HepG2 (cell line): ENCODE measurements around the gene ZMYND10. TPM values are rescaled to one million over a fixed set of nuclear protein-coding genes. Genes with fewer than 3 reads are reported as not detected.

Experiments
- CHD2 ChIP-seq: IDR thresholded peaks from 2 replicates; pipeline ENCODE4 v1.6.1; 2011; ENCODE audit warnings: low read depth, low read length, improper control_type of control experiment
- EP300 ChIP-seq, 3 experiments: sonication (generic) in 1 of 3; formaldehyde crosslinking in 1 of 3; IDR thresholded peaks; 2 replicates each; pipeline versions ENCODE4 v1.5.1 to v1.6.1; 2011 to 2020; ENCODE audit warnings: low read depth in 2 of 3, low read length in 2 of 3, borderline replicate concordance in 1 of 3, improper control_type of control experiment in 1 of 3, mild to moderate bottlenecking in 1 of 3, missing genetic modification reagents in 1 of 3, moderate library complexity in 1 of 3
- HNRNPH1 ChIP-seq: fragments of 200-400 bp; formaldehyde crosslinking; optimal IDR thresholded peaks from 2 replicates; pipeline ENCODE3; 2017; ENCODE audit warnings: mild to moderate bottlenecking, low read depth, low read length
- POLR2AphosphoS5 ChIP-seq: IDR thresholded peaks from 2 replicates; pipeline ENCODE4 v1.6.1; 2012; ENCODE audit warnings: low read depth, low read length
- PPARG ChIP-seq: conservative IDR thresholded peaks from 2 replicates; pipeline ENCODE4 v1.6.1; 2016; ENCODE audit warnings: missing biosample characterization, missing genetic modification reagents
- RBAK ChIP-seq: sonication (generic); formaldehyde crosslinking; IDR thresholded peaks from 2 replicates; pipeline ENCODE4 v1.5.1; 2020; ENCODE audit warnings: mild to moderate bottlenecking, missing genetic modification reagents
- RFX1 ChIP-seq: fragments of 450-650 bp; IDR thresholded peaks from 2 replicates; pipeline ENCODE4 v1.6.1; 2017
- RFXANK ChIP-seq: IDR thresholded peaks from 2 replicates; pipeline ENCODE4 v1.6.1; 2016
- SATB2 ChIP-seq: sonication (generic); formaldehyde crosslinking; IDR thresholded peaks from 2 replicates; pipeline ENCODE4 v1.5.0; 2020; ENCODE audit warnings: missing genetic modification reagents
- SYNCRIP ChIP-seq: fragments of 200-400 bp; formaldehyde crosslinking; IDR thresholded peaks from 2 replicates; pipeline ENCODE4 v1.6.1; 2018; ENCODE audit warnings: mild to moderate bottlenecking, low read depth, low read length; ENCODE audit not compliant: insufficient read depth
- ZNF350 ChIP-seq: sonication (generic); formaldehyde crosslinking; IDR thresholded peaks from 2 replicates; pipeline ENCODE4 v1.4.0; 2020; ENCODE audit warnings: mild to moderate bottlenecking, low read depth, missing genetic modification reagents, borderline replicate concordance
- ZNF496 ChIP-seq: sonication (generic); formaldehyde crosslinking; IDR thresholded peaks from 2 replicates; pipeline ENCODE4 v1.8.1; 2023; ENCODE audit warnings: mild to moderate bottlenecking, moderate library complexity, missing genetic modification reagents; ENCODE audit not compliant: insufficient replicate concordance
- ZNF567 ChIP-seq: sonication (generic); formaldehyde crosslinking; IDR thresholded peaks from 2 replicates; pipeline ENCODE4 v1.8.1; 2023; ENCODE audit warnings: mild to moderate bottlenecking, missing genetic modification reagents, borderline replicate concordance
- ZSCAN29 ChIP-seq: sonication (generic); formaldehyde crosslinking; conservative IDR thresholded peaks from 2 replicates; pipeline ENCODE4 v1.4.0; 2020; ENCODE audit warnings: mild to moderate bottlenecking, missing genetic modification reagents
- polyA plus RNA-seq, 8 experiments: library from polyadenylated mRNA; depleted of rRNA in 3 of 8; stranded (reverse) in 7 of 8; unstranded in 1 of 8; fragments of >200 nt; fragmentation: Illumina TruSeq in 4 of 8; extraction: Trizol in 4 of 8; gene quantifications; 2 replicates each; pipeline versions ENCODE4 v1.2.1 to v1.2.3, GENCODE V29; 2011 to 2016; ENCODE audit warnings: low read depth in 4 of 8, missing spikeins in 1 of 8, mixed read lengths in 1 of 8; ENCODE audit not compliant: insufficient read depth in 1 of 8
- total RNA-seq, 5 experiments: library from RNA; depleted of rRNA; stranded (reverse); fragments of >200 nt; fragmentation: Illumina TruSeq; extraction: Trizol; gene quantifications; 2 replicates each; pipeline ENCODE4 v1.2.3, GENCODE V29; 2016; ENCODE audit warnings: low read depth in 1 of 5
- TF ChIP-seq, protein P1 (sequence below): sonication (generic); formaldehyde crosslinking; IDR thresholded peaks from 2 replicates; pipeline ENCODE4 v1.5.0; 2020; ENCODE audit warnings: missing genetic modification reagents
- TF ChIP-seq, protein P2 (sequence below): sonication (generic); formaldehyde crosslinking; IDR thresholded peaks from 2 replicates; pipeline ENCODE4 v1.4.0; 2020; ENCODE audit warnings: mild to moderate bottlenecking, missing genetic modification reagents
- TF ChIP-seq, protein P3 (sequence below): sonication (generic); formaldehyde crosslinking; IDR thresholded peaks from 2 replicates; pipeline ENCODE4 v1.4.0; 2020; ENCODE audit warnings: missing genetic modification reagents, borderline replicate concordance
- TF ChIP-seq, protein P4 (sequence below): IDR thresholded peaks from 2 replicates; pipeline ENCODE4 v1.4.0; 2020; ENCODE audit warnings: mild to moderate bottlenecking, missing genetic modification reagents
- TF ChIP-seq, protein P5 (sequence below): sonication (generic); formaldehyde crosslinking; IDR thresholded peaks from 2 replicates; pipeline ENCODE4 v1.8.1; 2023; ENCODE audit warnings: mild to moderate bottlenecking, moderate library complexity, missing genetic modification reagents

Gene ZMYND10
- total and polyA plus RNA-seq, 2 of the 13 experiments (the other 11 are each of a cell fraction or from before 2014, with no cell fraction given): 0.60 to 0.74 TPM

DNA sequence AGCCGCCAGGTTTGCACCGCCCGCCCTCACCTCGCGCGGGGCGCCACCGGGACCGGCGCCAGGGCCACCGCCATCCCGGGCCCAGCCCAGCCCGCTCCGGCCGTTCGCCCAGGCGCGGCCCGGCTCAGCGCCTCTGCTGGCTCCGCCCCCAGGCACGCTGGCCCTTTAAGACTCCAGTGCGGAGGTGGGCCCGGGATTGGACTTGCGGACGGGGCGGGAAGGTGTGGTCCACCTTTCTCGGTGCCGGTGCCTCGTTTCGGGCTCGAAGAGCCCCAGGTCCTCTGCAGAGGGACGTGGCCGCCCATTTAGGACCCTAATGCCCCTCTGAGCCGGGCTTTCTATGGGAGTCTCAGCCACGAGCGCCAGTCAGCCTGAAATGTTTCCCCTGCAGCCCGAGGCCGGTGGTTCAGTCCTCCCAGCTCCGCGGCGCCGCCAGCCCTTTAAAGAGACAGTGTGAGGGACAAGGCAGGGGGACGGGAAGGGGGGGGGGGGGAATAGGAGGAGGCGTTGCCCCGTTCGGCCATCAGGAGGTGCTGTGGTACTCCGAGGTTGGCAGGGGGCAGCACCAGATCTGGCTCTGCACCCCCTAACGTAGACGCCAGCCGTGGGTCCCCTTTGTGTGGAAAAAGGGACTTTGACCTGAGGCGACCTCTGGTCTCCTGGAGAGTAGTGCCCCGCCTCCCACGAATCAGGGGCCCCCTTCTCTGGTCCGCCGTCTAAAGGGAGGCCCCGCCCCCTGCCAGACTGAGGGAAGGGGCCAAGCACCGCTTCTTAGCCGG is 24.0 kb downstream of the ZMYND10 start (continued):
- TF ChIP-seq, protein P1, sequence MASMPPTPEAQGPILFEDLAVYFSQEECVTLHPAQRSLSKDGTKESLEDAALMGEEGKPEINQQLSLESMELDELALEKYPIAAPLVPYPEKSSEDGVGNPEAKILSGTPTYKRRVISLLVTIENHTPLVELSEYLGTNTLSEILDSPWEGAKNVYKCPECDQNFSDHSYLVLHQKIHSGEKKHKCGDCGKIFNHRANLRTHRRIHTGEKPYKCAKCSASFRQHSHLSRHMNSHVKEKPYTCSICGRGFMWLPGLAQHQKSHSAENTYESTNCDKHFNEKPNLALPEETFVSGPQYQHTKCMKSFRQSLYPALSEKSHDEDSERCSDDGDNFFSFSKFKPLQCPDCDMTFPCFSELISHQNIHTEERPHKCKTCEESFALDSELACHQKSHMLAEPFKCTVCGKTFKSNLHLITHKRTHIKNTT (CRISPR knock-in tag): no peak
- no peak for TF ChIP-seq ZNF496 (CRISPR knock-in tag)
- TF ChIP-seq CHD2: no peak
- TF ChIP-seq, protein P2, sequence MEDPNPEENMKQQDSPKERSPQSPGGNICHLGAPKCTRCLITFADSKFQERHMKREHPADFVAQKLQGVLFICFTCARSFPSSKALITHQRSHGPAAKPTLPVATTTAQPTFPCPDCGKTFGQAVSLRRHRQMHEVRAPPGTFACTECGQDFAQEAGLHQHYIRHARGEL (CRISPR knock-in tag): no peak
- TF ChIP-seq, protein P3, sequence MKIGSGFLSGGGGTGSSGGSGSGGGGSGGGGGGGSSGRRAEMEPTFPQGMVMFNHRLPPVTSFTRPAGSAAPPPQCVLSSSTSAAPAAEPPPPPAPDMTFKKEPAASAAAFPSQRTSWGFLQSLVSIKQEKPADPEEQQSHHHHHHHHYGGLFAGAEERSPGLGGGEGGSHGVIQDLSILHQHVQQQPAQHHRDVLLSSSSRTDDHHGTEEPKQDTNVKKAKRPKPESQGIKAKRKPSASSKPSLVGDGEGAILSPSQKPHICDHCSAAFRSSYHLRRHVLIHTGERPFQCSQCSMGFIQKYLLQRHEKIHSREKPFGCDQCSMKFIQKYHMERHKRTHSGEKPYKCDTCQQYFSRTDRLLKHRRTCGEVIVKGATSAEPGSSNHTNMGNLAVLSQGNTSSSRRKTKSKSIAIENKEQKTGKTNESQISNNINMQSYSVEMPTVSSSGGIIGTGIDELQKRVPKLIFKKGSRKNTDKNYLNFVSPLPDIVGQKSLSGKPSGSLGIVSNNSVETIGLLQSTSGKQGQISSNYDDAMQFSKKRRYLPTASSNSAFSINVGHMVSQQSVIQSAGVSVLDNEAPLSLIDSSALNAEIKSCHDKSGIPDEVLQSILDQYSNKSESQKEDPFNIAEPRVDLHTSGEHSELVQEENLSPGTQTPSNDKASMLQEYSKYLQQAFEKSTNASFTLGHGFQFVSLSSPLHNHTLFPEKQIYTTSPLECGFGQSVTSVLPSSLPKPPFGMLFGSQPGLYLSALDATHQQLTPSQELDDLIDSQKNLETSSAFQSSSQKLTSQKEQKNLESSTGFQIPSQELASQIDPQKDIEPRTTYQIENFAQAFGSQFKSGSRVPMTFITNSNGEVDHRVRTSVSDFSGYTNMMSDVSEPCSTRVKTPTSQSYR (CRISPR knock-in tag): peak; percentile 50; the same call in 1 of the 2 replicates
- peak; percentile 45; the same call in 1 of the 2 replicates for TF ChIP-seq ZSCAN29
- 0 out of 2 replicates have a peak, but pooled peaks have one; percentile 9 for TF ChIP-seq RFXANK (CRISPR knock-in tag)
- TF ChIP-seq RBAK (CRISPR knock-in tag): 0 out of 2 replicates have a peak, but pooled peaks have one; percentile 14
- peak in 1 of 2 experiments; percentile 64; a peak in 1 of 4 replicates for TF ChIP-seq EP300 (IDR thresholded peaks at IDR 0.05; ENCODE audit: low read depth in 2 of 2, low read length in 2 of 2)
- TF ChIP-seq EP300 (CRISPR knock-in tag; IDR thresholded peaks at IDR 0.05; ENCODE audit: borderline replicate concordance): no peak
- peak; percentile 50 for TF ChIP-seq POLR2AphosphoS5
- TF ChIP-seq, protein P4, sequence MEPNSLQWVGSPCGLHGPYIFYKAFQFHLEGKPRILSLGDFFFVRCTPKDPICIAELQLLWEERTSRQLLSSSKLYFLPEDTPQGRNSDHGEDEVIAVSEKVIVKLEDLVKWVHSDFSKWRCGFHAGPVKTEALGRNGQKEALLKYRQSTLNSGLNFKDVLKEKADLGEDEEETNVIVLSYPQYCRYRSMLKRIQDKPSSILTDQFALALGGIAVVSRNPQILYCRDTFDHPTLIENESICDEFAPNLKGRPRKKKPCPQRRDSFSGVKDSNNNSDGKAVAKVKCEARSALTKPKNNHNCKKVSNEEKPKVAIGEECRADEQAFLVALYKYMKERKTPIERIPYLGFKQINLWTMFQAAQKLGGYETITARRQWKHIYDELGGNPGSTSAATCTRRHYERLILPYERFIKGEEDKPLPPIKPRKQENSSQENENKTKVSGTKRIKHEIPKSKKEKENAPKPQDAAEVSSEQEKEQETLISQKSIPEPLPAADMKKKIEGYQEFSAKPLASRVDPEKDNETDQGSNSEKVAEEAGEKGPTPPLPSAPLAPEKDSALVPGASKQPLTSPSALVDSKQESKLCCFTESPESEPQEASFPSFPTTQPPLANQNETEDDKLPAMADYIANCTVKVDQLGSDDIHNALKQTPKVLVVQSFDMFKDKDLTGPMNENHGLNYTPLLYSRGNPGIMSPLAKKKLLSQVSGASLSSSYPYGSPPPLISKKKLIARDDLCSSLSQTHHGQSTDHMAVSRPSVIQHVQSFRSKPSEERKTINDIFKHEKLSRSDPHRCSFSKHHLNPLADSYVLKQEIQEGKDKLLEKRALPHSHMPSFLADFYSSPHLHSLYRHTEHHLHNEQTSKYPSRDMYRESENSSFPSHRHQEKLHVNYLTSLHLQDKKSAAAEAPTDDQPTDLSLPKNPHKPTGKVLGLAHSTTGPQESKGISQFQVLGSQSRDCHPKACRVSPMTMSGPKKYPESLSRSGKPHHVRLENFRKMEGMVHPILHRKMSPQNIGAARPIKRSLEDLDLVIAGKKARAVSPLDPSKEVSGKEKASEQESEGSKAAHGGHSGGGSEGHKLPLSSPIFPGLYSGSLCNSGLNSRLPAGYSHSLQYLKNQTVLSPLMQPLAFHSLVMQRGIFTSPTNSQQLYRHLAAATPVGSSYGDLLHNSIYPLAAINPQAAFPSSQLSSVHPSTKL: 0 out of 2 replicates have a peak, but pooled peaks have one; percentile 13
- no peak for TF ChIP-seq RFX1
- peak; percentile 31 for TF ChIP-seq HNRNPH1
- TF ChIP-seq, protein P5, sequence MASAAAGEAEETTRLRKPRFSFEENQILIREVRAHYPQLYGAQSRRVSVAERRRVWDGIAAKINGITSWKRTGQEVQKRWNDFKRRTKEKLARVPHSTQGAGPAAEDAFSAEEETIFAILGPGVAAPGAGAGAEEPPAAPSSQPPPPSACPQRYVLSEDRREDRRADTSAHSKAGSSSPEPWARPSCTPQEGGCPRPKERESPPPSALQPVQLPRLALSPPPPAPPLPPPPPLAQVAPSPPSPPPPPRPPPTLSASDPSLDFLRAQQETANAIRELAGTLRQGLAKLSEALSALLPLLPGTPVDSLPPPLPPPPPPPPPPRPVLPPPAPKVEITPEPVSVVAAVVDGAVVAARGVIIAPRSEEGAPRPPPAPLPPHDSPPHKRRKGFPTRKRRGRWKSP (CRISPR knock-in tag): 0 out of 2 replicates have a peak, but pooled peaks have one; percentile 36
- TF ChIP-seq ZNF350 (CRISPR knock-in tag): peak; percentile 44
- no peak for TF ChIP-seq SATB2
- TF ChIP-seq SYNCRIP: no peak
- TF ChIP-seq ZNF567: 0 out of 2 replicates have a peak, but pooled peaks have one; percentile 31
- TF ChIP-seq PPARG: peak; percentile 12; the same call in 1 of the 2 replicates
